HG02852 (cell line): ENCODE data around the gene POLR2M.

Experiments used
- ATAC-seq: cut with Tn5 transposase; IDR thresholded peaks from one replicate; pipeline ENCODE4 v1.9.1; 2021; ENCODE audit warnings: mild to moderate bottlenecking, moderate library complexity; ENCODE audit not compliant: unreplicated experiment

POLR2M gene

GRCh38 chr15:57735891-57736290, 29.4 kb downstream of the POLR2M start:
- ATAC-seq = no peak

GRCh38 chr15:57736591-57736990, 30.1 kb downstream of the POLR2M start:
- ATAC-seq = no peak

- no peak for ATAC-seq
Observed at GRCh38 chr15:57738734-57739237, 32.3 kb downstream of the POLR2M start.

GRCh38 chr15:57740048-57740447, 33.5 kb downstream of the POLR2M start:
- ATAC-seq = no peak

GRCh38 chr15:57741089-57741488, 34.6 kb downstream of the POLR2M start:
- ATAC-seq = no peak

GRCh38 chr15:57743424-57743823, 36.9 kb downstream of the POLR2M start:
- no peak for ATAC-seq

- no peak for ATAC-seq
Observed at GRCh38 chr15:57746786-57747185, 40.3 kb downstream of the POLR2M start.

GRCh38 chr15:57747206-57747896, 40.8 kb downstream of the POLR2M start:
- no peak for ATAC-seq

- ATAC-seq = no peak
Observed at GRCh38 chr15:57751177-57751800, 44.8 kb downstream of the POLR2M start.

GRCh38 chr15:57752436-57752835, 45.9 kb downstream of the POLR2M start:
- ATAC-seq = no peak

GRCh38 chr15:57752840-57753239, 46.3 kb downstream of the POLR2M start:
- no peak for ATAC-seq

- no peak for ATAC-seq
Observed at GRCh38 chr15:57756466-57756865, 50.0 kb downstream of the POLR2M start.

GRCh38 chr15:57758560-57758959, 52.0 kb downstream of the POLR2M start:
- ATAC-seq = no peak

- no peak for ATAC-seq
Observed at GRCh38 chr15:57761562-57761961, 55.0 kb downstream of the POLR2M start.

GRCh38 chr15:57762302-57762701, 55.8 kb downstream of the POLR2M start:
- no peak for ATAC-seq

- ATAC-seq = no peak
Observed at GRCh38 chr15:57763176-57763964, 56.9 kb downstream of the POLR2M start.
